Testis (tissue), 2 donors: ENCODE results near the gene LILRB2.

Experiments used
- CTCF ChIP-seq, 3 experiments: fragments of 450-650 bp in 2 of 3; fragments of 200-600 bp in 1 of 3; sonication (generic) in 1 of 3; IDR thresholded peaks; one replicate each; pipeline ENCODE4 v1.5.1; 2016 to 2019; ENCODE audit warnings: antibody characterized with exemption in 3 of 3, mild to moderate bottlenecking in 2 of 3, moderate library complexity in 1 of 3
- POLR2A ChIP-seq: fragments of 450-650 bp; IDR thresholded peaks from one replicate; pipeline ENCODE4 v1.6.1; 2017; ENCODE audit warnings: antibody characterized with exemption, mild to moderate bottlenecking, moderate library complexity

GRCh38 chr19:54247106-54247930, 33.6 kb downstream of the LILRB2 start:
- TF ChIP-seq CTCF (IDR thresholded peaks at IDR 0.05) (no peak), POLR2A (no peak)
